NT2/D1 (cell line): ENCODE measurements around the gene PDZRN3.
A peak's percentile ranks its signal among the peaks of the same experiment; 100 is the strongest.

ENCODE experiments used
- DNase-seq: peaks from one replicate; pipeline ENCODE4 v3.0.0-alpha.2; 2011; ENCODE audit warnings: low read depth, low spot score
- H3K27me3 ChIP-seq: 2 replicates; pipeline ENCODE4 v1.6.0; 2011; ENCODE audit warnings: mild to moderate bottlenecking; ENCODE audit not compliant: insufficient read length, insufficient read depth
- H3K36me3 ChIP-seq: 2 replicates; pipeline ENCODE4 v1.6.1; 2011; ENCODE audit warnings: mild to moderate bottlenecking, low read length, mixed read lengths; ENCODE audit not compliant: insufficient read depth, insufficient read length
- H3K4me1 ChIP-seq: 2 replicates; pipeline ENCODE4 v1.5.1; 2011; ENCODE audit not compliant: insufficient read depth, insufficient read length
- H3K4me3 ChIP-seq: 2 replicates; pipeline ENCODE4 v1.5.1; 2011; ENCODE audit warnings: low read depth; ENCODE audit not compliant: insufficient read length
- H3K9ac ChIP-seq: 2 replicates; pipeline ENCODE4 v1.6.0; 2011; ENCODE audit warnings: low read depth; ENCODE audit not compliant: insufficient read length
- H3K9me3 ChIP-seq: 2 replicates; pipeline ENCODE4 v1.5.1; 2011; ENCODE audit warnings: mild to moderate bottlenecking, low read length; ENCODE audit not compliant: insufficient read depth
- SUZ12 ChIP-seq: IDR thresholded peaks from 2 replicates; pipeline ENCODE4 v1.6.1; 2011; ENCODE audit not compliant: insufficient read length, insufficient read depth; ENCODE audit errors: extremely low read depth
- YY1 ChIP-seq: IDR thresholded peaks from 2 replicates; pipeline ENCODE4 v1.6.1; 2011; ENCODE audit not compliant: insufficient read length, insufficient read depth
- ZNF274 ChIP-seq: IDR thresholded peaks from 2 replicates; pipeline ENCODE4 v1.6.1; 2011; ENCODE audit warnings: mild to moderate bottlenecking, low read depth, low read length

The PDZRN3 gene

GRCh38 chr3:73509816-73510215 is 114.9 kb downstream of the PDZRN3 start:
- no peaks in the 10 kb centered on the region for H3K27me3 ChIP-seq
- no peak for TF ChIP-seq ZNF274
- no peak for DNase-seq
- no peak overlapping the region for H3K4me3 ChIP-seq
- no peaks in the 10 kb centered on the region for H3K9me3 ChIP-seq
- no peaks in the 10 kb centered on the region for H3K36me3 ChIP-seq
- H3K4me1 ChIP-seq, result peaks cover 7% of the 10 kb centered on the region
- H3K9ac ChIP-seq, result no peak overlapping the region

DNA sequence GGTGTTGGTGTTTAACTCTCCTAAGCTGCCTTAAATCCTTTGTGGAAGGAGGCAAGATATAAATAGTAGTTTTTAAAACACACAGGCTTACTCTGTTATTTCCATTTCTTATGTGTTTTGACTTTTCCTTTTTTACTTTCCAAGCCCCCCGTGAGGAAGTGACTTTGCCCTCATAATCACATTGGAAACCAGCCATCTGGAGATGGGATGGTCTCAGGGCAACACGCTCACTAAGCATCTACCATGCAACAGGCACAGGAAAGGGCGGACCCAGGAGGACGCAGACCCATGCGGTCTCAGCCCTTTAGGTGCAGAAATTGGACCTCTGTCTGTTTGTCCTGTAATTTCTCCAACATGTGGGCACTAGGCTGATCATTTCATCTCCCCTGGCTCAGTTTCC is 115.7 kb downstream of the PDZRN3 start:
- peak overlapping the region; percentile 21 for H3K9ac ChIP-seq
- TF ChIP-seq YY1 (no peak), SUZ12 (no peak), ZNF274 (no peak)
- no peaks in the 10 kb centered on the region for H3K36me3 ChIP-seq
- DNase-seq, result no peak
- peaks cover 7% of the 10 kb centered on the region for H3K4me1 ChIP-seq
- no peaks in the 10 kb centered on the region for H3K27me3 ChIP-seq
- no peak overlapping the region for H3K4me3 ChIP-seq
- H3K9me3 ChIP-seq, result no peaks in the 10 kb centered on the region

- Histone ChIP-seq H3K9ac (no peak overlapping the region), H3K4me3 (no peak overlapping the region), H3K9me3 (no peaks in the 10 kb centered on the region), H3K27me3 (no peaks in the 10 kb centered on the region), H3K4me1 (peaks cover 7% of the 10 kb centered on the region), H3K36me3 (no peaks in the 10 kb centered on the region)
- DNase-seq, result peak; percentile 66
- TF ChIP-seq SUZ12, result no peak
Measured at GRCh38 chr3:73508330-73508954, 116.3 kb downstream of the PDZRN3 start.

GRCh38 chr3:73504852-73505251 is 119.9 kb downstream of the PDZRN3 start:
- no peaks in the 10 kb centered on the region for H3K36me3 ChIP-seq
- DNase-seq, result no peak
- H3K27me3 ChIP-seq, result no peaks in the 10 kb centered on the region
- H3K9ac ChIP-seq, result no peak overlapping the region
- TF ChIP-seq ZNF274 (no peak), SUZ12 (no peak), YY1 (no peak)
- no peaks in the 10 kb centered on the region for H3K9me3 ChIP-seq
- peaks cover 4% of the 10 kb centered on the region for H3K4me1 ChIP-seq
- no peak overlapping the region for H3K4me3 ChIP-seq

DNA sequence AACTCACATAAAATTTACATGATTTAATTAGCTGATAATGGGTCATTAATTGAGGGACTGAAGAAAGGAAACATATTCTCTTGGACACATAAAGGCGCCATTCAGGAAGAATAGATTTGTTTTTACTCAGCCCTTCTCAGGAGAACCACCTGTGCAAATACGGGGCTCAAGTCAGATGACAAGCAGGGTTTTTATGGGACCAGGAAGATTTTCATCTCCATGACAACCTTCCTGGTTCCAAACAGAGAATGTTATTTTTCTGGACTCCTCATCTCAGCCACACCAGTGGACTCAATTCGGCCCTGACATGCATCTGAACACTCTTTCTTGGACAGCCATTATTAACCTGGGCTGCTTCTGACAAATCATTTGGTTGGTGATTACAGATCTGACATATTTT is 120.5 kb downstream of the PDZRN3 start:
- TF ChIP-seq ZNF274 (no peak), SUZ12 (no peak), YY1 (no peak)
- H3K9me3 ChIP-seq, result no peaks in the 10 kb centered on the region
- no peak for DNase-seq
- no peaks in the 10 kb centered on the region for H3K36me3 ChIP-seq
- no peak overlapping the region for H3K4me3 ChIP-seq
- H3K9ac ChIP-seq, result no peak overlapping the region
- H3K27me3 ChIP-seq, result no peaks in the 10 kb centered on the region
- peaks cover 4% of the 10 kb centered on the region for H3K4me1 ChIP-seq

DNA sequence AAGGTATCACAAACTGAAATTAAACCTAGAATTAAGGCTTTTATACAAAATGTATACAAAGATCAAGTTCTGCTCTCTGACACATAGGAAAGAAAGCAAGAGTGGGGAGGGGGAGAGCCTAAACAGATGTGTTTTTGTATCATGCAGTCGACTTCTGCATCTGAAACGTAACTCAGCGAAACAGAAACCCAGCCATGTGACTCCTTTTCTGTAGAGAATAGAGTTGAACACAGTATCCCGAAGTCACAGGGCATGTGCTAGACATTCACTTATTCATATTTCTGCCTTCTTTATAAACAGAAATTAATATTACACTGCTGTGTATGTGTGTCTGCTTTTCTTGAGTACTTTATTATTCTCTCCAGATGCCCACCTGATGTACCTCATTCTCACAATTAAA is 121.0 kb downstream of the PDZRN3 start:
- no peaks in the 10 kb centered on the region for H3K36me3 ChIP-seq
- H3K4me3 ChIP-seq, result no peak overlapping the region
- no peak for TF ChIP-seq ZNF274
- TF ChIP-seq SUZ12, result no peak
- no peak for TF ChIP-seq YY1
- no peak overlapping the region for H3K9ac ChIP-seq
- H3K27me3 ChIP-seq, result no peaks in the 10 kb centered on the region
- no peak for DNase-seq
- no peaks in the 10 kb centered on the region for H3K9me3 ChIP-seq
- H3K4me1 ChIP-seq, result peaks cover 4% of the 10 kb centered on the region

GRCh38 chr3:73502609-73503583 is 121.8 kb downstream of the PDZRN3 start:
- Histone ChIP-seq H3K4me3 (no peak overlapping the region), H3K9ac (no peak overlapping the region), H3K9me3 (no peaks in the 10 kb centered on the region), H3K36me3 (no peaks in the 10 kb centered on the region), H3K27me3 (no peaks in the 10 kb centered on the region), H3K4me1 (peaks cover under 1% of the 10 kb centered on the region)
- TF ChIP-seq YY1 (no peak), SUZ12 (no peak), ZNF274 (no peak)
- peak; percentile 86 for DNase-seq
